Right lobe of liver (tissue), 6 donors: ENCODE data around the gene MACROD2. TPM values are rescaled to one million over a fixed set of nuclear protein-coding genes. Genes with fewer than 3 reads are reported as not detected.
A peak's percentile ranks its signal among the peaks of the same experiment; 100 is the strongest.

Experiments used
- ATAC-seq, 4 donors: fragments of 200-7000 bp; cut with Tn5 transposase; one replicate each; pipeline ENCODE4 v1.9.1; 2020; ENCODE audit warnings: mild to moderate bottlenecking in 4 of 4, moderate library complexity in 4 of 4
- DNase-seq, 3 donors: peaks; one replicate each; pipeline ENCODE4 v3.0.0-alpha.2; 2020
- H3K27ac ChIP-seq, 3 donors: fragments of 200-600 bp; one replicate each; pipeline ENCODE4 v1.8.0; 2022
- H3K27me3 ChIP-seq, 2 donors: fragments of 200-600 bp; one replicate each; pipeline ENCODE4 v1.8.0; 2022
- H3K36me3 ChIP-seq, 4 donors: fragments of 200-600 bp; sonication (generic) in 1 of 4; one replicate each; pipeline versions ENCODE4 v1.5.1 to v1.8.0; 2017 to 2022; ENCODE audit warnings: control low read depth in 1 of 4
- H3K4me1 ChIP-seq, 4 donors: fragments of 200-600 bp; sonication (generic) in 1 of 4; one replicate each; pipeline versions ENCODE4 v1.5.1 to v1.8.0; 2017 to 2022; ENCODE audit warnings: control low read depth in 1 of 4
- H3K4me3 ChIP-seq, 3 donors: fragments of 200-600 bp; one replicate each; pipeline ENCODE4 v1.8.0; 2022
- H3K9me3 ChIP-seq, 4 donors: fragments of 200-600 bp; sonication (generic) in 1 of 4; one replicate each; pipeline versions ENCODE4 v1.5.1 to v1.8.0; 2017 to 2022; ENCODE audit warnings: control low read depth in 1 of 4
- CTCF ChIP-seq, 4 donors: fragments of 200-600 bp in 3 of 4; fragments of 450-650 bp in 1 of 4; IDR thresholded peaks; one replicate each; pipeline versions ENCODE4 v1.5.1 to v1.8.0; 2016 to 2022; ENCODE audit warnings: antibody characterized with exemption in 4 of 4, mild to moderate bottlenecking in 2 of 4
- POLR2A ChIP-seq: fragments of 450-650 bp; IDR thresholded peaks from one replicate; pipeline ENCODE4 v1.6.1; 2017; ENCODE audit warnings: antibody characterized with exemption, mild to moderate bottlenecking
- WGBS: methylation state at CpG from one replicate; pipeline ENCODE4 v1.1.6; 2018; ENCODE audit warnings: low coverage, low lambda C conversion rate; ENCODE audit not compliant: insufficient coverage; ENCODE audit errors: missing lambda C conversion rate; 5-methylcytosine and 5-hydroxymethylcytosine counted together
- intact Hi-C, 2 donors: fragments of 100-400 bp; cut with DNase I; formaldehyde crosslinking; loops; one replicate each; pipeline versions ENCODE4 v1.11.2 to v1.14.1; 2022
- total RNA-seq, 6 experiments: library from RNA; depleted of rRNA in 2 of 6; stranded (reverse); fragments of >200 nt in 2 of 6; fragmentation: NEBNext Ultra II Directional in 3 of 6; extraction: Animal tissue kit (Norgen Biotek cat#: 25700) in 3 of 6; gene quantifications; one replicate each; pipeline versions ENCODE4 v1.1.0 to v1.2.4, GENCODE V29; 2016 to 2023
- donor health status: DM: no; HTN: yes; CAD: no.
- donor health status: DM: no; HTN: no; CAD: no.
- donor health status: DM: no; HTN: no; CAD: no.
- donor health status: DM: no; HTN: yes; CAD: no.
- donor health status: DM: no; HTN: yes; CAD: no.

MACROD2 gene
- total RNA-seq, 6 experiments from 2014 or later: 1.2 to 5.5 (median 3.3) TPM

- DNase-seq: no peak
- TF ChIP-seq POLR2A: no peak
- TF ChIP-seq CTCF (IDR thresholded peaks at IDR 0.05): no peak
Measured at GRCh38 chr20:14295238-14295637, 299.9 kb downstream of the MACROD2 start.

GRCh38 chr20:14295770-14296309, 300.5 kb downstream of the MACROD2 start:
- H3K36me3 ChIP-seq: no peaks in the 10 kb centered on the region
- no peak for ATAC-seq
- no peaks in the 10 kb centered on the region for H3K27me3 ChIP-seq
- no peaks in the 10 kb centered on the region for H3K9me3 ChIP-seq
- H3K4me1 ChIP-seq: no peaks in the 10 kb centered on the region
- WGBS: 19% methylated on average over 3 of the region's 3 CpGs
- H3K27ac ChIP-seq: no peak overlapping the region
- TF ChIP-seq POLR2A (no peak), CTCF (IDR thresholded peaks at IDR 0.05) (no peak)
- H3K4me3 ChIP-seq: no peak overlapping the region
- DNase-seq: no peak
- intact Hi-C loops: no loop called here

More at GRCh38 chr20:14295238-14295637, 299.9 kb downstream of the MACROD2 start:
- H3K27me3 ChIP-seq: no peaks in the 10 kb centered on the region
- H3K36me3 ChIP-seq: no peaks in the 10 kb centered on the region
- H3K27ac ChIP-seq: no peak overlapping the region
- peak; percentile 35 to 73 (median 51) for ATAC-seq
- intact Hi-C loops: no loop called here
- WGBS: 19% methylated on average over 2 of the region's 2 CpGs
- no peaks in the 10 kb centered on the region for H3K4me1 ChIP-seq
- H3K9me3 ChIP-seq: no peaks in the 10 kb centered on the region
- H3K4me3 ChIP-seq: no peak overlapping the region

GRCh38 chr20:14299831-14300230, 304.5 kb downstream of the MACROD2 start:
- H3K27ac ChIP-seq: no peak overlapping the region
- H3K4me3 ChIP-seq: no peak overlapping the region
- ATAC-seq (no peak), DNase-seq (no peak)
- H3K4me1 ChIP-seq: no peaks in the 10 kb centered on the region
- WGBS: 84% methylated on average over 4 of the region's 4 CpGs
- no peaks in the 10 kb centered on the region for H3K9me3 ChIP-seq
- intact Hi-C loops: no loop called here
- H3K36me3 ChIP-seq: no peaks in the 10 kb centered on the region
- H3K27me3 ChIP-seq: no peaks in the 10 kb centered on the region
- TF ChIP-seq POLR2A: no peak
- no peak for TF ChIP-seq CTCF (IDR thresholded peaks at IDR 0.05)

- Histone ChIP-seq H3K27me3 (no peaks in the 10 kb centered on the region), H3K4me3 (no peak overlapping the region), H3K36me3 (no peaks in the 10 kb centered on the region), H3K4me1 (no peaks in the 10 kb centered on the region), H3K27ac (no peak overlapping the region), H3K9me3 (no peaks in the 10 kb centered on the region)
- DNase-seq: no peak
- WGBS: 80% methylated on average over 6 of the region's 6 CpGs
- intact Hi-C loops: no loop called here
- no peak for ATAC-seq
- TF ChIP-seq CTCF (IDR thresholded peaks at IDR 0.05): no peak
Measured at GRCh38 chr20:14303106-14303505, 307.8 kb downstream of the MACROD2 start.

- Histone ChIP-seq H3K27me3 (no peaks in the 10 kb centered on the region), H3K4me1 (no peaks in the 10 kb centered on the region), H3K36me3 (no peaks in the 10 kb centered on the region), H3K9me3 (no peaks in the 10 kb centered on the region), H3K27ac (no peak overlapping the region), H3K4me3 (no peak overlapping the region)
- intact Hi-C loops: no loop called here
- no peak for ATAC-seq
- no peak for TF ChIP-seq CTCF (IDR thresholded peaks at IDR 0.05)
- no peak for TF ChIP-seq POLR2A
- DNase-seq: no peak
Measured at GRCh38 chr20:14303651-14304050, 308.3 kb downstream of the MACROD2 start.
